ENCODE data around the gene STXBP4. TPM values are rescaled to one million over a fixed set of nuclear protein-coding genes. Genes with fewer than 3 reads are reported as not detected.

Gene STXBP4
- polyA plus RNA-seq, 1 experiment: 9.7 TPM

- Histone ChIP-seq H3K4me3 (ENCODE audit: low read depth, low read length) (no peak overlapping the region), H3K27me3 (ENCODE audit: control insufficient read depth, insufficient read depth, low read length) (no peaks in the 10 kb centered on the region), H3K27ac (ENCODE audit: low read depth, low read length) (no peak overlapping the region), H3K9me3 (ENCODE audit: control insufficient read depth, insufficient read depth, low read length) (no peaks in the 10 kb centered on the region)
- no peak for TF ChIP-seq CTCF (IDR thresholded peaks at IDR 0.05; ENCODE audit: low read depth, low read length)
- ChIA-PET CTCF (interaction anchor here (1.5 to 4.5 kb wide), 3 partner anchors 10 to 317 kb away, joined by 4 to 37 read pairs (median 6); no protein-coding TSS in a partner anchor), POLR2A (no interaction called here)
- DNase-seq (ENCODE audit: low read depth, low spot score): no peak
Observed at GRCh38 chr17:54979657-54980056, 11.1 kb downstream of the STXBP4 start.

GRCh38 chr17:54980375-54980774 is 11.8 kb downstream of the STXBP4 start:
- Histone ChIP-seq H3K27me3 (ENCODE audit: control insufficient read depth, insufficient read depth, low read length) (no peaks in the 10 kb centered on the region), H3K9me3 (ENCODE audit: control insufficient read depth, insufficient read depth, low read length) (no peaks in the 10 kb centered on the region), H3K4me3 (ENCODE audit: low read depth, low read length) (no peak overlapping the region), H3K27ac (ENCODE audit: low read depth, low read length) (no peak overlapping the region)
- ChIA-PET CTCF (interaction anchor here (1.5 to 4.5 kb wide), 3 partner anchors 11 to 316 kb away, joined by 4 to 37 read pairs (median 6); no protein-coding TSS in a partner anchor), POLR2A (no interaction called here)
- TF ChIP-seq CTCF (IDR thresholded peaks at IDR 0.05; ENCODE audit: low read depth, low read length): no peak
- no peak for DNase-seq (ENCODE audit: low read depth, low spot score)

- H3K27me3 ChIP-seq (ENCODE audit: control insufficient read depth, insufficient read depth, low read length): no peaks in the 10 kb centered on the region
- no peaks in the 10 kb centered on the region for H3K9me3 ChIP-seq (ENCODE audit: control insufficient read depth, insufficient read depth, low read length)
- no peak for DNase-seq (ENCODE audit: low read depth, low spot score)
- ChIA-PET POLR2A (no interaction called here), CTCF (interaction anchor here (1.1 to 1.6 kb wide), 2 partner anchors 9 to 11 kb away, joined by 3 to 7 read pairs; no protein-coding TSS in a partner anchor)
- no peak overlapping the region for H3K27ac ChIP-seq (ENCODE audit: low read depth, low read length)
- no peak overlapping the region for H3K4me3 ChIP-seq (ENCODE audit: low read depth, low read length)
- TF ChIP-seq CTCF (IDR thresholded peaks at IDR 0.05; ENCODE audit: low read depth, low read length): no peak
Observed at GRCh38 chr17:54982399-54982798, 13.8 kb downstream of the STXBP4 start.

- ChIA-PET POLR2A (no interaction called here), CTCF (interaction anchor here (1.6 kb wide), 1 partner anchor 10 kb away, joined by 7 read pairs; no protein-coding TSS in a partner anchor)
- H3K27me3 ChIP-seq (ENCODE audit: control insufficient read depth, insufficient read depth, low read length): no peaks in the 10 kb centered on the region
- TF ChIP-seq CTCF (IDR thresholded peaks at IDR 0.05; ENCODE audit: low read depth, low read length): no peak
- H3K27ac ChIP-seq (ENCODE audit: low read depth, low read length): no peak overlapping the region
- no peak overlapping the region for H3K4me3 ChIP-seq (ENCODE audit: low read depth, low read length)
- DNase-seq (ENCODE audit: low read depth, low spot score): no peak
- H3K9me3 ChIP-seq (ENCODE audit: control insufficient read depth, insufficient read depth, low read length): no peaks in the 10 kb centered on the region
Observed at GRCh38 chr17:54983260-54983659, 14.7 kb downstream of the STXBP4 start.

GRCh38 chr17:54985476-54985875 is 16.9 kb downstream of the STXBP4 start:
- H3K4me3 ChIP-seq (ENCODE audit: low read depth, low read length): no peak overlapping the region
- no peak overlapping the region for H3K27ac ChIP-seq (ENCODE audit: low read depth, low read length)
- no peak for DNase-seq (ENCODE audit: low read depth, low spot score)
- H3K9me3 ChIP-seq (ENCODE audit: control insufficient read depth, insufficient read depth, low read length): no peaks in the 10 kb centered on the region
- no peaks in the 10 kb centered on the region for H3K27me3 ChIP-seq (ENCODE audit: control insufficient read depth, insufficient read depth, low read length)
- POLR2A ChIA-PET: no interaction called here
- CTCF ChIA-PET: interaction anchor here (0.6 to 1.3 kb wide), 5 partner anchors 8 to 372 kb away, joined by 3 to 11 read pairs (median 4); no protein-coding TSS in a partner anchor
- no peak for TF ChIP-seq CTCF (IDR thresholded peaks at IDR 0.05; ENCODE audit: low read depth, low read length)
